GM18517 (cell line): ENCODE measurements around the gene METTL22.
"Not testable (repeated sequence)": the region's sequence is repeated elsewhere in the genome, so short reads cannot be mapped to it uniquely, and the experiment has no call there.

Experiments
- ATAC-seq: cut with Tn5 transposase; IDR thresholded peaks from one replicate; pipeline ENCODE4 v1.9.1; 2021; ENCODE audit warnings: mild to moderate bottlenecking, moderate library complexity; ENCODE audit not compliant: unreplicated experiment

Gene METTL22

GRCh38 chr16:8631373-8631772 is 9.9 kb downstream of the METTL22 start:
- ATAC-seq = no peak

DNA sequence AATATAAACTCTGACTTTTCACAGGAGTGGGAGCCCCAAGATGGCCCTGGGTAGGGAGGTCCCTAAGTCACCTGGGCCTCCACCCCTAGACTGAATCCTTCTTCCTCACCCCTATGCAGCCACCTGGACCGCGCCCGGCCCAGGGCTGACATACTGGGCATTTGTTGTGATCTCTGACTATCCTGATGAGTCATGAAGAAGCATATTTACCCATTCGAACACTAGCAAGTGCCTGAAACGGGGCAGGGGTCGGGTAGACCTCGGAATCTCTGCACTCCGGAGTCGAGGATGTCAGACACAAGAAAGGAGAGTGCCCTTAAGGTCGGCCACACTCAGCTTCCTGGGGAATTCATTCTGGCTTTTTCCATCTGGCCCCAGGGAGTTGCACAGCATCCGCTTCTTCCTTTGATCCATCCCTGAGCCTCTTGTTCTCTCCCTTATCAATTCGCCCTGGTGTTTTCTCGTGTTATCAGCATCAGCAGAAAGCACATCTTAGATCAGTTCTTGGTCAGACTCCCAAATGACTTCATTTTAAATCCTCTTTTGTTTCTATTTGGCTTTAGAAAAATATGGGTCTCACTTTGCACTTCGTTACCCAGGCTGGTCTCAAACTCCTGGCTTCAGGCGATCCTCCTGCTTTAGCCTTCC is 10.4 kb downstream of the METTL22 start:
- no peak for ATAC-seq

DNA sequence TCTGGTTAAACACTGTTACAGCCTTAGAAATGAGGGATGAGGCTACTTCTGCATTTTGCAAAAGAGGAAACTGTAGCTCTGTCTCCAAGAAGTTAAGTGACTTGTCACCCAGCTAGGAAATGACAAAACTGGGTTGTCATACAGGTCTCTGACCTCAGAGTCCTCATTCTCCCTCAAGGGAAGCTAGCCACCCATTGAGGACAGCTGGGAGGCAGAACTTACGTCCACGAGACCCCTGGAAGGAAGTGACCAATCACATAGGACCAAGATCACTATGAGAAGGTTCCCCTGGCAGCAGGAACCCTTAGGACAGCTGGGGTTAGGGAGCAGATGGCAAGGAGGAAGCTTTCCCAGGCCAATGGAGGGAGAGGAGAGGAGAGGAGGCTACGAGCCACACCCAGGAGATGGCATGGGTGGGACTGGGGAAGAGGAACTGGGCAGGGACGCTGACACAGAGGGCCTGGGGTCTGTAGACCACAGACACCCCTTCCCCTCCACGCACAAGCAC is 11.2 kb downstream of the METTL22 start:
- ATAC-seq = no peak

- no peak for ATAC-seq
These were observed 13.7 kb downstream of the METTL22 start for GRCh38 chr16:8634991-8635736.

DNA sequence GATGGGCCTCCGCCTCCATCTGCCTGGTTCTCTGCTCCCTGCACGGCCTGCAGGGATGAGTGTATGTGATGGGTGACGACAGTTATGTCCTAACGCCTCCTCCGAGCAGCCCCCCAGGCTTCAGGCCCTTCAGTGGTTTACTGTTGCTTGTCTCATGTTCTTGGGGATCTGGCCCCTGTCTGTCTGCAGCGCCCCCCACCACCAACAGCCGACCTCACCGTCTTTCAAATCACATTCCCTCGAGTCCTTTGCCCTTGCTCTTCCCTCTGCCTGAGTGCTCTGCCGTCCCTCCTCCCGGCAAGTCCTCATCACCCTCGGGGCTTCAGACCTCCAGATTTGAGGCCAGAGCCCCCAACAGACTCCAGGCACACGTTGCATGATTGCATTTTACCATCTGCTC is 18.2 kb downstream of the METTL22 start:
- no peak for ATAC-seq

GRCh38 chr16:8641671-8642070 is 20.2 kb downstream of the METTL22 start:
- no peak for ATAC-seq

DNA sequence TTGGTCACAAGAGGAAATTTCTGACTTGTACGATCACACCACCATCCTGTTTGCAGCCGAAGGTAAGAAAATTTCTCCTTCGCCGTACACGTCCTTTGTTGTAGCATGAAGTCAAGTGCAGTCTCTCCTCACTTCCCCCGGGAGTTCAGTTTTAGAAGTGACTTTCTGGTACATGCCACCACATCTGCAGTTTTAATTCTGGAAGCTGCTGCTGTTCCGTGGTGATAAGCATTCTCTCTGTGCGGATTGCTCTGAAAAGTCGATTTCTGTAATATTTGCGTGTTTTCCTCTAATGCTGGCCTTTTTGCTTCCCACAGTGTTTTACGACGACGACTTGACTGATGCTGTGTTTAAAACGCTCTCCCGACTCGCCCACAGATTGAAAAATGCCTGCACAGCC is 20.6 kb downstream of the METTL22 start:
- ATAC-seq = no peak

DNA sequence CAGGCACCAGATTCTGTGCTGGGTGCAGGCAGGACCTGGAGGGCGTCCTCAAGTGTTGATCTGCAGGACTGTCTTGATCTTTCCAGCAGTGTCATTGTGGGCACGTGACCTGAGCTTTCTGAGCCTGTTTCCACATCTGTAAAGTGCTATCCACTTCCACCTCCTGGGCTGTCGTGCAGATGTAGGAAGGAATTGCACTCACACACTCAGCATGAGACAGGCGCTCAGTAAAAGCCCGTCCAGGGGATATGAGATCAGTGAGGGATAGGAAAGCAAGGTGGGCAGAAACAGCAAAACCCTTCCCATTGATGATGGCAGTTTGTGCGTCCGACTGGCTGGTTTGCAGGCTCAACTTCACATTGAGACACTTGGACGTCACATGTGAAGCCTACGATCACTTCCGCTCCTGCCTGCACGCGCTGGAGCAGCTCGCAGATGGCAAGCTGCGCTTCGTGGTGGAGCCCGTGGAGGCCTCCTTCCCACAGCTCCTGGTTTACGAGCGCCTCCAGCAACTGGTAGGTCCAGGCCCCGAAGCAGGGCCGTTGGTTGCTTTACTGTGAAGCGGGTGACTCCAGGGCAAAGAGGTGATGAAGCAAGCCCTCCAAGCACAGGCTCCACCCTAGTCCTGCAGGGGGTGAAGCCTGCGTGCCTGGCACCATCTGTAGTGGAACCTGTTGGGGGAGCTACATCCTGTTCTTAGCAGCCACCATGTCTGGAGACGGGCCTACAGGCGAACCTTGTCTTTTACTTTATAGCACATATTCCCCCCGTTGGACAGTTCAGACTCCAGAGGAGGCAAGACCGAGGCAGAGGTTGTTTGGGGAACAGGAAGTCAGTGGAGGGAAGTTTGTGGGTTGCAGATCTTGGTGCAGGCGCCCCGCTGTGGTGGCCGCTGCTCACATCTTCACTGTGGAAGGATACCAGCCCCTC is 23.0 kb downstream of the METTL22 start:
- ATAC-seq = no peak

DNA sequence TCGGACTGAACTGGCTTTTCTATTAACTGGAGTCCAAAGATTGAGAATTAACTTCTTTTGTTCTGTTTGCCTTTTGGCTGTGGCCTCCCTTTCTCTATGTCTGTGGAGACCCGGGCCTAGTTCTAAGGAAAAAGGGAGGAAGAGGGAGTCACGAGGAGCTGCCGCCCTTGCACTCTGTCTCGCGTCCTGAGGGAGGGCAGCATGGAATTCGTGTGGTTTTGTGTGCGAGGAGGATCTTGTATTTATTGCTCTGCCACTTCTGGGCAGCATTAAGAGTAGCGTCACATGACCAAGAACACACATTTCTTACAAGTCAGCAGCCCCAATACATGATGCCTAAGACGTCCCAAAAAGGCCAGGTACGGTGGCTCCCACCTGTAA is 23.6 kb downstream of the METTL22 start:
- no peak for ATAC-seq

GRCh38 chr16:8645831-8646230 is 24.3 kb downstream of the METTL22 start:
- ATAC-seq = no peak

DNA sequence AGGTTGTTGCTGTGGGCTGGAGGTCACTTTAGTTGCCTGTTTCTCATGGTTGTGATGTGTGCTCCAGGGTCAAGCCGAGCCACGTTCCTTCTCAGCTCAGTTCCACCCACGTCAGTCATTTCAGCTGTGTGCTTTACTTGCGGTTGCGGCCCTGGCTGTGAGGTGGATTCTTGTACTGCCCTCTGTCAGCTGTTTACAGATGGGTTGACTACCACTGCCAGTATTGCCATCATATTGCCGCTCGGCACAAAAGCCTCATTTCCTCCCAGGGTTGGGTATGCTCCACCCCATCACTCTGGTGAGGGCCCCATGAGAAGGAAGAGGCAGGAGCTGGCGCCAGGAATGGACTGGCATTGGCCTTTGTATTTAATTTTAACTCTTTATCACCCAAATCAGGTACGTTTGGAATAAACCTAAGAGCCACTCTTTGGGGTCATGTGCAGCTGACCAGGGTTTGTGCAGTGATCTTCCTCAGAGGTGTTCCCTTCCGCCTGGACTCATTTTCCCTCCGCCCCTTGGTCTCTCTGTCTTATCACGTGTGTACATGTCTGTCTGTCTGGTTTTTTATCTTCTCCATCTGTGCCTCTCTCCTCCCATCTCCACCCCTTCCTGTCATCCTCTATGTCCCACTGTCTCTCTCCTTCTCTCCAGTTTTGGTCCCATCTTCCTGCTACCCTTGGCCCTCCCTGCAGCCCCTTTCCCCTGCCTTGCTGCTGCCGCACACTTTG is 25.0 kb downstream of the METTL22 start:
- no peak for ATAC-seq

DNA sequence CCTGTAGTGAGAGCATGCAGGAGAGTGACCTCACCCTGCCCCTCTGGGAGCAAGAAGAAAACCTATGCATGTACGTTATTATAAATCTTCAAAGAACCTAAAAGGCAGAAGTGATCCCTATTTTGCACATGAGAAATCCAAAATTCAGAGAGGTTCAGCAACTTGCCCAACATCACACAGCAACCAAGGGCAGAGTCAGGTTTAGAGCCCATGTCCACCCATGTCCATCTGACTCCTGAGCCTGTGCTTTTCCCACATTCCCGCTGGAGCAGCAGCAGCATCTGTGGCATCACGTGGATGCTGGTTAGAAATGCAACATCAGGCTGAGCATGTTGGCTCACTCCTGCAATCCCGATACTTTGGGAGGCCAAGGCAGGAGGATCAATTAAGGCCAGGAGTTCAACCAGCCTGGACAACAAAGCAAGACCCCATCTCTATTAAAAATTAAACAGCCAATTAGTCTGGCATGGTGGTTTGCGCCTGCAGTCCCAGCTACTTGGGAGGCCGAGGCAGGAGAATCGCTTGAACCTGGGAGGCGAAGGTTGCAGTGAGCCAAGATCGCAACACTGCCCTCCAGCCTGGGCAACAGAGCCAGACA is 26.3 kb downstream of the METTL22 start:
- ATAC-seq = no peak

DNA sequence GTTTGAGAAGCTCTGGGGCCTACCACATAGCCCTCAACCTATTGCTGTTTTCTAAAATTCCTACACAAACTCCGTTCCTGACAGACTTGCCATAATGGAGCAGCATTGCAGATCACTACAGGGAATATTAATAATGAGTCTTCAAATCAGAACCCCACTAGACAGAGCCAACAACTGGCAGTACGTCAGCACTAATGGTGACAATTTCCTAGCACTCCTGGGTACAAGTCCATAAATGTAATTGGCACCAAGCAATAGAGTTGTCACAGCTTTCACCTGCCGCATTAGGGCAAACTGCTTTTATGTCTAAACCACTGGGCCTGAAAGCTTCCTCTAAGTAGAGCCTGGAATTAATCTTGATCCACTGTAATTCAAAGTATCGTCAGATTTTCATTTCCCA is 27.4 kb downstream of the METTL22 start:
- ATAC-seq = no peak

- no peak for ATAC-seq
These were observed 28.5 kb downstream of the METTL22 start for GRCh38 chr16:8649829-8650554.

DNA sequence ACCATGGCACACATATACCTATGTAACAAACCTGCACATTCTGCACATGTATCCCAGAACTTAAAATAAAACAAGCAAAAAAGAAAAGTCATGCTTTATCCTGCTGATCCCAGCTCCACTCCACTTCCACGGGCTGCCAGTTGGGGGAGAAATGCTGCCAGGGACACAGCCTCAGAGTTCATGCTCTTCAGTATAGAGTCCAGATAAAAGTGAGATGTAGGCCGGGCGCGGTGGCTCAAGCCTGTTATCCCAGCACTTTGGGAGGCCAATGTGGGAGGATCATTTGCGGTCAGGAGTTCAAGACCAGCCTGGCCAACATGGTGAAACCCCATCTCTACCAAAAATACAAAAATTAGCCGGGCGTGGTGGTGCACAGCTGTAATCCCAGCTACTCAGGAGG is 30.5 kb downstream of the METTL22 start:
- ATAC-seq = not testable (repeated sequence)

GRCh38 chr16:8655184-8655717 is 33.8 kb downstream of the METTL22 start:
- ATAC-seq = no peak

GRCh38 chr16:8656376-8656775 is 34.9 kb downstream of the METTL22 start:
- ATAC-seq = no peak

DNA sequence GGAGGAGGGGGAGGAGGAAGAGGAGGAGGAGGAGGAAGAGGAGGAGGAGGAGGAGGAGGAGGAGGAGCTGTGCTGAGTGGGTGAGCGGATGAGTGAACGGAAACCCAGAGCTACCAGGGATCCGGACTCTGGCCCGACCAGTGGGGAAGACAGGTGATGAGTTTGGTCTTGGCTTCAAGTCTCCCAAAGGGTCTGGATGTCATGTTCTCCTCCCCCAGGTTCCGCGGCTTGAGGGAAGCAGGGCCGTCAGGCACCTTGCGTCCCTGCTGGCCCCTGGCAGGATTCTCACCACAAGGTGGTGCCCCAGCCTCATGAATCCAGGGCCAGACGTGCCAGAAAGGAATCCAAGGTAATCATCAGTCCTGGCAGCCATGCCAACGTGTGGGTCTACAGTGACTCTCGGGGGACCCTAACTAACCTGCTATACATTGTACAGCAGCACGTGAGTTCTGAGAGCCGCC is 39.4 kb downstream of the METTL22 start:
- no peak for ATAC-seq

GRCh38 chr16:8661703-8662102 is 40.2 kb downstream of the METTL22 start:
- no peak for ATAC-seq
